Stimulated activated naive B cell treated with anti-CD40 and anti-IgM and Interleukin-4, amounts not matched to agents 10 μg/mL and 1 μg/mL and 100 μg/mL, for 72 hours (primary cell): Measurements from ENCODE around the gene HACL1.
"Not testable (repeated sequence)": the region's sequence is repeated elsewhere in the genome, so short reads cannot be mapped to it uniquely, and the experiment has no call there.

Experiments used
- ATAC-seq, 2 donors: fragments of 150-1000 bp; cut with Tn5 transposase; replicated peaks; 2 replicates each; pipeline ENCODE4 v1.10.0; 2021; ENCODE audit warnings: moderate library complexity in 1 of 2
- DNase-seq: peaks from one replicate; pipeline ENCODE4 v3.0.0; 2021
- H3K27ac Mint-ChIP-seq: one replicate; pipeline ENCODE4 v1.8.0; 2022; ENCODE audit warnings: mild to moderate bottlenecking, mixed read lengths
- H3K27me3 Mint-ChIP-seq, 2 donors: one replicate each; pipeline ENCODE4 v1.8.0; 2022; ENCODE audit warnings: mixed read lengths in 2 of 2
- H3K36me3 Mint-ChIP-seq, 2 donors: one replicate each; pipeline ENCODE4 v1.8.0; 2022; ENCODE audit warnings: mixed read lengths in 2 of 2, mild to moderate bottlenecking in 1 of 2
- H3K4me1 Mint-ChIP-seq, 2 donors: one replicate each; pipeline ENCODE4 v1.8.0; 2022; ENCODE audit warnings: mixed read lengths in 2 of 2, mild to moderate bottlenecking in 1 of 2
- H3K4me3 Mint-ChIP-seq, 2 donors: one replicate each; pipeline ENCODE4 v1.8.0; 2022; ENCODE audit warnings: mild to moderate bottlenecking in 2 of 2, mixed read lengths in 2 of 2, moderate library complexity in 1 of 2
- H3K9me3 Mint-ChIP-seq, 2 donors: one replicate each; pipeline ENCODE4 v1.8.0; 2022; ENCODE audit warnings: mixed read lengths in 2 of 2, mild to moderate bottlenecking in 1 of 2

HACL1 gene

GRCh38 chr3:15634671-15635070 lies 33.3 kb upstream of the HACL1 start:
- Mint-ChIP-seq H3K9me3 (no peaks in the 10 kb centered on the region), H3K27me3 (no peaks in the 10 kb centered on the region), H3K36me3 (peaks cover 2 to 17% of the 10 kb centered on the region in 2 donors), H3K4me3 (no peak overlapping the region), H3K4me1 (peaks cover 42 to 51% of the 10 kb centered on the region in 2 donors), H3K27ac (no peak overlapping the region)
- DNase-seq (no peak), ATAC-seq (no peak)

- Mint-ChIP-seq H3K4me1 (peaks cover 42 to 50% of the 10 kb centered on the region in 2 donors), H3K36me3 (peaks cover 2 to 17% of the 10 kb centered on the region in 2 donors), H3K9me3 (no peaks in the 10 kb centered on the region), H3K27me3 (no peaks in the 10 kb centered on the region), H3K27ac (no peak overlapping the region), H3K4me3 (no peak overlapping the region)
- DNase-seq (no peak), ATAC-seq (no peak)
Observed at GRCh38 chr3:15633766-15634598, 32.6 kb upstream of the HACL1 start.

- no peak for ATAC-seq
- Mint-ChIP-seq H3K9me3 (no peaks in the 10 kb centered on the region), H3K36me3 (peaks cover 2 to 17% of the 10 kb centered on the region in 2 donors)
Observed at GRCh38 chr3:15633159-15633558, 31.8 kb upstream of the HACL1 start.

GRCh38 chr3:15632212-15632580 lies 30.8 kb upstream of the HACL1 start:
- ATAC-seq, result no peak
- peak overlapping the region in 1 of 2 donors; percentile 5 for H3K4me3 Mint-ChIP-seq

More at GRCh38 chr3:15633159-15633558, 31.8 kb upstream of the HACL1 start:
- Mint-ChIP-seq H3K27ac (no peak overlapping the region), H3K27me3 (no peaks in the 10 kb centered on the region), H3K4me3 (no peak overlapping the region), H3K4me1 (peaks cover 41 to 42% of the 10 kb centered on the region in 2 donors)
- DNase-seq, result no peak

DNA sequence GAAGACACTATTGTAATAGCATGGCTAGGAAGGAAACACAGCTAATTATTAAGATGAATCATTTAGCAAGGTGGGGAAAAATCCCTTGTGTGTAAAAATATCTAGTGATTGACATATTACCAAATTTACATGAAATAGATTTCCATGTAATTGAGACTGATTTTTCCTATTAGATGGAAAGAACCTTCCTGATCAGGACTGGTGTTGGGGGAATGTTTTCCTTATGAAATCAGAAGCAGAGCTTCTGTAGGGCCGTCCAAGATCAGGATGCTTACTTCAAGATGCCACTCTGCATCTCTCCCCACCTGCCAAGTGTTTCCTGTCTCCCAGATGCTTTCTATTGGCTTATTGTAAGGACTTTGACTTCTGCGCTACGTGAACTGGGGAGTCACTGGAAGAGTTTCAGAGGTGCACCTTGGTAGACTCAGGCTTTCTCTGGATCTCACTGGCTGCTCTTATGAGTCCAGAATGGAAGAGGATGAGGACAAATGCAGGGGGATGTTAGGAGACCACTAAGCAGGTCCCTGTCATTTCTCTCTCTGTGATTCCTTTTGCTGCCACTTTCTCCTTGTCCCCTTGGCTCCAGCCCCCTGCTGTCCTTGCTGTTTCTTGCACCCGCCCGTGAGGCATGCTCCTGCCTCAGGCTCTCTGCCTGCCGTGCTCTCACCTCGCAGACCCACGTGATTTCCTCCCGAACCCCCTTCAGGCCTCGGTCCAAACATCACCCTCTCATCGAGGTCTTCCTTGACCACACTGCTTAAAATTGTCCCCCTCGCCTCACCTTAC lies 30.2 kb upstream of the HACL1 start:
- no peak for ATAC-seq
- Mint-ChIP-seq H3K4me1 (peaks cover 28% of the 10 kb centered on the region in 2 donors), H3K9me3 (no peaks in the 10 kb centered on the region), H3K4me3 (peak overlapping the region in 1 of 2 donors; percentile 5), H3K27me3 (no peaks in the 10 kb centered on the region), H3K36me3 (peaks cover 2 to 10% of the 10 kb centered on the region in 2 donors), H3K27ac (peak overlapping the region; percentile 80)
- DNase-seq, result no peak

More at GRCh38 chr3:15632212-15632580, 30.8 kb upstream of the HACL1 start:
- H3K36me3 Mint-ChIP-seq, result peaks cover 2 to 13% of the 10 kb centered on the region in 2 donors
- H3K9me3 Mint-ChIP-seq, result no peaks in the 10 kb centered on the region
- H3K4me1 Mint-ChIP-seq, result peaks cover 31 to 32% of the 10 kb centered on the region in 2 donors
- no peaks in the 10 kb centered on the region for H3K27me3 Mint-ChIP-seq
- H3K27ac Mint-ChIP-seq, result peak overlapping the region; percentile 80
- no peak for DNase-seq

DNA sequence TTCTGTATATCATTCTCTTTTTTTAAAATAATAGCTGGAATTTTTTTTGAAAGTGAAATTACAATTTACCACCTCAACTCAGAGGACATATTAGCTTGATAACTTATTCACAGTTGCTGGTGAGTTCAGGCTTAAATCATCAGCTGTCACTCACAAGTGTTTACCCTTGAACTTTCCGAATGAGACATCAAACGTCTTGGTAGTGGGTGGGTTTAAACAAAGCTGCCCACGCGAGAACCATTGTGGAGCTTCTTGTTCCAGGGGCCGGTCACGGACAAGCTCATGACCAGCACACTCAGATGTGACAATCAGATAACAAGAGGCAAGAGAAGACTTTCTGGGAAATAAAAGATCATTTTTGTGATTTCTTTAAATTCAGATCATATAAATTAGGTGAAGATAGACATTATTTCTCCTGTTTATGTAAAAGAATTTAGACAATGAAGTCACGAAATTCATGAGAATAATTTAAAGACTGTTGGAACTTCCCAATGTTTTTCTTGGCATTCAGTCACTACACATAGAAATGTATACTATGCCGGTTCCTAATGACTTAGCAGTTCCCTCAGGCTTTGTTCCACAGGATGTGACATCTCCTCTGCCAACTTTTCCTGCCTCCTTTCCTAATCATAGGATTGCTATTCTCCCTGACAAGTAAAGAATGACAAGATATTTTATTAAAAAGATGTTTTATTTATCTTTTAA lies 29.4 kb upstream of the HACL1 start:
- Mint-ChIP-seq H3K27me3 (no peaks in the 10 kb centered on the region), H3K9me3 (no peaks in the 10 kb centered on the region), H3K36me3 (peaks cover 0 to 7% of the 10 kb centered on the region in 2 donors), H3K4me3 (peak overlapping the region; percentile 62 to 71), H3K27ac (peak overlapping the region; percentile 67), H3K4me1 (peaks cover 21% of the 10 kb centered on the region in 2 donors)
- no peak for DNase-seq
- peak; percentile 63 to 79 for ATAC-seq

DNA sequence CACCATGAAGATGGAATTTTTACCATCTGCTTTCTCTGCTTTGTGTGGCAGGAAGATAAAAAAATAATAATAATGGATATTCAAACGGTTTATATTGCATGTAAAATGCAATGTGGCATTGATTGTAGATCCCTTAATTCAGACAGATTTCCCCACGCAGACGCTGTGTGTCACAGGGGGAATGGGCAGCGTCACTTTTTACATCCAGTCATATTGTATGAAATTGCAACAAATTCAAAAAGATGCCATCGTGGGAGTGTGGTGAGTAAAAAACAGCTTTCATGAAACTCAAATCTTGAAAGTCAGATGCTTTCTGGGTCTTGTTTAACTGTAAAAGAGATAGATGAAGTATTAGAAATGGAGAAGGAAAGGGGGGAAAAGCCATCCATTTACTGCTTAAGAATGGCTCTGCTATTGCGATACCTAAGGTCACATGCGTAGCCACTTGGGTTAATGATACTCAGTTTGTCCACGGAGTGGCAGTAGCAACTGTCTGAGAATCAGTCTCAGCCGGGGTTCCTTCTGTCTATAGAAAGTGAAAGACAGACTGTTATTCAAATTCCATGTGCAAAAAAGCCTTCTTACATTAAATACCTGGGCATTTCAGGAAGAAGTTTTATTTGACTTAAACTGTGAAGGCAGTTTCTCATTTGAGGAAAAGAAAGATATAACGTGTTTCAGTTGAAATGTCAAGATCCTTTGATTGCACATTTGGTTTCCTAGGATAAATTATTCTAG lies 28.7 kb upstream of the HACL1 start:
- H3K27me3 Mint-ChIP-seq, result no peaks in the 10 kb centered on the region
- H3K9me3 Mint-ChIP-seq, result no peaks in the 10 kb centered on the region
- ATAC-seq (peak; percentile 97 to 99), DNase-seq (peak; percentile 62)
- H3K36me3 Mint-ChIP-seq, result peaks cover 0 to 6% of the 10 kb centered on the region in 2 donors
- peaks cover 19% of the 10 kb centered on the region in 2 donors for H3K4me1 Mint-ChIP-seq
- H3K4me3 Mint-ChIP-seq, result peak overlapping the region; percentile 62 to 71
- H3K27ac Mint-ChIP-seq, result peak overlapping the region; percentile 32

DNA sequence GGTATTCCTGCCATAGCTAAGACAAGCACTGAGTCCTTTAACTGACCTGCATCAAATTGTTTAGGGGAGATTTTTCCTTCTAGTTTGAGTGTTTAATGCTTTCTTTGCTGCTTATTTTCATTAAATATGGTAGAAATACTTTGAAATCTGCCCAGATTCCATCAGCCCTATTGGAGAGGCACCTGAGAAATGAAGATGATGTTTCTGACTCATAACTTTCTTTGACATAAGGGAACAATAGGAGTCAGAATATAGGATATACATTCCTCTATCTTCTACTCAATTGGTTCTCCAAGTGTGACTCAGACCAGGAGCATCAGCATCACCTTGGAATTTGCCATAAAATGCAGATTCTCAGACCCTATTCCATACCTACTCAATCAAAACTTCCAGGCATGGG lies 27.6 kb upstream of the HACL1 start:
- DNase-seq (no peak), ATAC-seq (no peak)
- Mint-ChIP-seq H3K36me3 (peaks cover 3 to 13% of the 10 kb centered on the region in 2 donors), H3K9me3 (no peaks in the 10 kb centered on the region), H3K27ac (no peak overlapping the region), H3K4me3 (no peak overlapping the region), H3K4me1 (peaks cover 23 to 25% of the 10 kb centered on the region in 2 donors), H3K27me3 (no peaks in the 10 kb centered on the region)

- H3K27ac Mint-ChIP-seq, result no peak overlapping the region
- peaks cover 6 to 9% of the 10 kb centered on the region in 2 donors for H3K4me1 Mint-ChIP-seq
- H3K4me3 Mint-ChIP-seq, result no peak overlapping the region
- peaks cover 21 to 32% of the 10 kb centered on the region in 2 donors for H3K9me3 Mint-ChIP-seq
- H3K27me3 Mint-ChIP-seq, result no peaks in the 10 kb centered on the region
- ATAC-seq, result no peak
- H3K36me3 Mint-ChIP-seq, result peaks cover 39 to 51% of the 10 kb centered on the region in 2 donors
- DNase-seq, result no peak
Observed at GRCh38 chr3:15623535-15624440, 22.4 kb upstream of the HACL1 start.

- Mint-ChIP-seq H3K36me3 (peaks cover 39 to 51% of the 10 kb centered on the region in 2 donors), H3K9me3 (peaks cover 21 to 32% of the 10 kb centered on the region in 2 donors), H3K4me1 (peaks cover 4 to 12% of the 10 kb centered on the region in 2 donors)
- H3K27me3 Mint-ChIP-seq, H3K4me3 Mint-ChIP-seq, H3K27ac Mint-ChIP-seq, DNase-seq, ATAC-seq: not testable (repeated sequence)
Observed at GRCh38 chr3:15619659-15620464, 18.5 kb upstream of the HACL1 start.

GRCh38 chr3:15616053-15616452 lies 14.7 kb upstream of the HACL1 start:
- no peak overlapping the region for H3K27ac Mint-ChIP-seq
- peaks cover 7 to 14% of the 10 kb centered on the region in 2 donors for H3K9me3 Mint-ChIP-seq
- no peaks in the 10 kb centered on the region for H3K27me3 Mint-ChIP-seq
- no peak for DNase-seq
- H3K4me1 Mint-ChIP-seq, result peaks cover 0 to 6% of the 10 kb centered on the region in 2 donors
- no peak overlapping the region for H3K4me3 Mint-ChIP-seq
- ATAC-seq, result no peak
- H3K36me3 Mint-ChIP-seq, result peaks cover 11 to 21% of the 10 kb centered on the region in 2 donors

GRCh38 chr3:15614958-15615357 lies 13.6 kb upstream of the HACL1 start:
- Mint-ChIP-seq H3K4me1 (peaks cover 0 to 6% of the 10 kb centered on the region in 2 donors), H3K27ac (no peak overlapping the region), H3K4me3 (no peak overlapping the region), H3K36me3 (peaks cover 10 to 11% of the 10 kb centered on the region in 2 donors), H3K27me3 (no peaks in the 10 kb centered on the region), H3K9me3 (peaks cover 4 to 6% of the 10 kb centered on the region in 2 donors)
- ATAC-seq, result no peak
- DNase-seq, result no peak
